Urinary bladder (tissue), 4 donors: Measurements from ENCODE around the gene MDP1. TPM values are rescaled to one million over a fixed set of nuclear protein-coding genes. Genes with fewer than 3 reads are reported as not detected.
A peak's percentile ranks its signal among the peaks of the same experiment; 100 is the strongest.

Source experiments
- DNase-seq: peaks from one replicate; pipeline ENCODE4 v3.0.0-alpha.2; 2015; ENCODE audit errors: extremely low spot score
- H3K27ac ChIP-seq: one replicate; pipeline ENCODE4 v1.5.1; 2013; ENCODE audit warnings: low read depth, mild to moderate bottlenecking, moderate library complexity
- H3K36me3 ChIP-seq: one replicate; pipeline ENCODE4 v1.6.1; 2013; ENCODE audit warnings: mild to moderate bottlenecking, moderate library complexity; ENCODE audit not compliant: insufficient read depth
- H3K4me1 ChIP-seq: one replicate; pipeline ENCODE4 v1.6.1; 2013; ENCODE audit warnings: mild to moderate bottlenecking, moderate library complexity; ENCODE audit not compliant: insufficient read depth
- H3K4me3 ChIP-seq: one replicate; pipeline ENCODE4 v1.5.1; 2013; ENCODE audit warnings: low read depth, low read length
- WGBS: extraction: QIAGEN DNeasy Blood & Tissue Kit; methylation state at CpG from one replicate; pipeline ENCODE4 v1.1.7; 2013; 5-methylcytosine and 5-hydroxymethylcytosine counted together
- polyA plus RNA-seq: library from polyadenylated mRNA; stranded (reverse); fragments of 200-250 nt; gene quantifications from one replicate; pipeline ENCODE4 v1.2.3, GENCODE V29; 2013
- total RNA-seq: library from RNA; depleted of rRNA; stranded (reverse); fragments of >200 nt; gene quantifications from one replicate; pipeline ENCODE4 v1.2.3, GENCODE V29; 2014
- donor health status: healthy with polysubstance abuse.
- donor health status: healthy.

MDP1 gene
- total and polyA plus RNA-seq, 2 donors: 15.1 to 29.1 TPM

DNA sequence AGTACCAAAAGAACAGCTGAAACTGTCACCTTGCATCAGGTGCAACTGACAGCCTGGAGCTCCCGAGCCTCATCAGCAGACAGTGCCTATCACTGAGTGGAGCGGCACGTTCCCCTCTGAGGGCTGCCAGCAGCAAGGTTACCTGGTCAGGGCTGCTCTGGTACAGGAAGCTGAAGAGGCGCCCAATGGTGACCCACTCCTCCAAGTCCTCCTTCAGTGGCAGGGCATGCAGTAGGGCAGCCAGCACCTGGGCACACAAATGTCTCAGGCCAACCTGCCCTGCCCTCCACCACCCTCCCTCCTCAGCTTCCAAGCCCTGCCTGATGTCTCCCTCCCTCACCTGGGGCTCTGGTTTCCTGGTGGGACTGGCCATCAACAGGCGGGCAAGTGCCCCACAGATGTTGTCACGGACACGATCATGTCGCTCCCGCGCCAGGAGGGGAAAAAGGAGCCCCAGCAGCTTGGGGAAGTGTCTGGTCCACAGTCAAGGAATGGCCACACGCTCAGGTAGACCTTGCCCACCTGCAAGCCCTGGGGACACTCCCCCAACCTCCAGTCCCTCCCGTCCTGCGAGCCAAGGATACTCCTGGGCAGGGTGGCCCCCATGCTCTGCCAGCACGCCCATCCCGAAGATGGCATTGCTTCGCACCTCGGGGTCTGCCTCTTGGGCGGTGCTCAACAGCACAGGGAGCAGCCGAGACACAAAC is 34.3 kb downstream of the MDP1 start:
- 85% methylated on average over 19 of the region's 19 CpGs for WGBS
- H3K36me3 ChIP-seq: peaks cover 2% of the 10 kb centered on the region
- no peaks in the 10 kb centered on the region for H3K4me1 ChIP-seq
- H3K27ac ChIP-seq: no peak overlapping the region
- no peak for DNase-seq
- H3K4me3 ChIP-seq: no peak overlapping the region

DNA sequence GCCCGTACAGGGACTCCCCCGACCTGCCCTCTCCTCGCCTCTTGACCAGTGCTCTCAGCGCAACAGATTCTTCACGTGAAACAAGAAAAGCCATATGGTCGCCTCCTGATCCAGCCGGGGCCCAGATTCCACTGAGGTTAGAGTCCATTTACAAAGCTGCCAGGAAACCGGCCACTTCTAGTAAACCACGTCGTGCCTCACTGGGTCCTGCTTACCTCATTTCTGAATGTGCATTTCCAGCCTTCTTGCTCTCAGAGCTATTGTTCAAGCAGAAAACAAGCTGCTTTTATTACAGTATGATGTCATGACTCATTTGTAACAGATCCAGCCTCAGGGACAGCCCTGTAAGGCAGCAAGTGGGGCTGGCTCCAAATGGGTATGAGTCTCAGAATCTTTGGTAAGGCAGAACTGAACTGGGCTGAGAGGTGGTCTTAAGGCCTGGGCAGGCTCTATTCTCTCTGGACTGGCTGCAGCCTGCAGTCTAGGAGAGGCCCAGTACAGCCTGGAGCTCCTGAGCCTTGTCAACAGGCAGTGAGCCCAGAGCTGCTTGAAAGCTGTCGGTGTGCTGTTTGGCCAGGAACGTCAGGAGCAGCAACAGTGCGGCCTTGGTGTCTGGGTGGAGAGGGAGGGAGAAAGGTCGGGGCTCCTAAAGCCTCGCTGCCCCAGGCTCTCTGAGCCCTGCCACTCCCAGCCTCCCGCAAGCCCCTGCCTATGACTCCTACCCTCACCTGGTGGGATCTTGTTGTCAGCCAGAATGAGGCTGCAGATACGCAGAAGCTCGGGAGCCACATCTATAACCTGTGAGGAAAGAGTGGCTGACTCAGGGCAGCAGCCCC is 35.7 kb downstream of the MDP1 start:
- H3K36me3 ChIP-seq: peaks cover 2% of the 10 kb centered on the region

DNA sequence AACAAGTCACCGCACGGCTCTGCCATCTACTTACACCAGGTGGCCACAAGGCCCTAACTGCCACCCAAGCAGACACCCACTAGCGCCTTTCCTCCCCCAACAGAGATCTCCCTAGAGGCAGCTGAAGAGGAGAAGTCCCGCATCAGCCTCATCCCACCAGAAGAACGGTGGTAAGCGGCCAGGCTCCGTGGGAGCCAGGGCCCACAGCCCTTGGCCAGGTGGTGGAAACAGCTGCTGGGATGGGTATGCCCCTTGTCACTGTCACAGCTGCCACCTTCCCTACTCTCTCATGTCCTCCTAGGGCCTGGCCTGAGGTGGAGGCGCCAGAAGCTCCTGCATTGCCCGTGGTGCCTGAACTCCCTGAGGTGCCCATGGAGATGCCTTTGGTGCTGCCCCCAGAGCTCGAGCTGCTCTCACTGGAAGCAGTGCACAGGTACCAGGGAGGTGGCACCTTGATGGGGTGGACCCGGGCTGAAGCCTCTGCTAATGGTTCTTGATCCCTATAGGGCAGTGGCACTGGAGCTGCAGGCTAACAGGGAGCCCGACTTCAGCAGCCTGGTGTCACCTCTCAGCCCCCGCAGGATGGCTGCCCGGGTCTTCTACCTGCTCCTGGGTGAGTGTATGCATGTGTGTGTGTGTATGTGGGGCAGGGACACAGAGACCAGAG is 36.4 kb downstream of the MDP1 start:
- peaks cover 2% of the 10 kb centered on the region for H3K36me3 ChIP-seq
- 90% methylated on average over 14 of the region's 14 CpGs for WGBS
- H3K4me1 ChIP-seq: no peaks in the 10 kb centered on the region
- H3K4me3 ChIP-seq: no peak overlapping the region
- H3K27ac ChIP-seq: peak overlapping the region; percentile 41
- DNase-seq: no peak

More for the DNA sequence above, 35.7 kb downstream of the MDP1 start:
- no peaks in the 10 kb centered on the region for H3K4me1 ChIP-seq
- no peak for DNase-seq
- no peak overlapping the region for H3K4me3 ChIP-seq
- peak overlapping the region; percentile 43 for H3K27ac ChIP-seq
- 67% methylated on average over 18 of the region's 18 CpGs for WGBS

DNA sequence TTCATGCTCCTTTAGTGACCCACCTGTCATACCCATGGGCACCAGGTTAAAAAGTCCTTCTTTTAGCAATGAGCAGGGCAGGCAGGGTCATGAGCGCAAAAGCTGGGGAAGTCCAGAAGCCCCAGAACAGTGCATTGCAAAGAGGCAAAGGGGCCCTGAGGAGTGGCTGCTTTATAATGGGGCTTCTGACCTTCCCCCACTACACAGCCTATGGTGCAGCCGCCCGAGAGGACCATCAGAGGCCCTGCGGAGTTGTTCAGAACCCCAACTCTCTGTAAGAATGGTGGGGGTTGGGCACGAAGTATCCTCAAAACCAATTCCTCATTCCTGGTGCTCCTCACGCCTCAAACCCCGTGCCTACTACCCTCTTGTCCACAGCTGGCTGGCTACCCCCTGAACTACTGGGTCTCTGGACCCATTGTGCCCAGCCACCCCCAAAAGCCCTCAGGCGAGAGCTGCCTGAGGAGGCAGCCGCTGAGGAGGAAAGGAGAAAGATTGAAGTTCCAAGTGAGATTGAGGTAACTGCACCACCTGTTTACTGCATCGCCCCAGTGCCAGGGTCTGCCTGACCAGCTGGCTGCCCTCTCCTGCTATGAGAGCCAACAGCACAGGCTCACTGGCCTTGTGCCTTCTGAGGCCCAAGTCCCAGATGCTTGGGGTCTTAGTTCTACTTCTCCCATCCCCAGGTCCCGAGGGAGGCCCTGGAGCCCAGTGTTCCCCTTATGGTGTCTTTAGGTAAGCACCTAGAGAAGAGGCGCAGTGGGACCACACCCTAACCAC is 37.3 kb downstream of the MDP1 start:
- H3K36me3 ChIP-seq: peaks cover 2% of the 10 kb centered on the region
- DNase-seq: no peak
- 93% methylated on average over 12 of the region's 12 CpGs for WGBS
- H3K4me3 ChIP-seq: no peak overlapping the region
- H3K4me1 ChIP-seq: no peaks in the 10 kb centered on the region
- H3K27ac ChIP-seq: no peak overlapping the region

DNA sequence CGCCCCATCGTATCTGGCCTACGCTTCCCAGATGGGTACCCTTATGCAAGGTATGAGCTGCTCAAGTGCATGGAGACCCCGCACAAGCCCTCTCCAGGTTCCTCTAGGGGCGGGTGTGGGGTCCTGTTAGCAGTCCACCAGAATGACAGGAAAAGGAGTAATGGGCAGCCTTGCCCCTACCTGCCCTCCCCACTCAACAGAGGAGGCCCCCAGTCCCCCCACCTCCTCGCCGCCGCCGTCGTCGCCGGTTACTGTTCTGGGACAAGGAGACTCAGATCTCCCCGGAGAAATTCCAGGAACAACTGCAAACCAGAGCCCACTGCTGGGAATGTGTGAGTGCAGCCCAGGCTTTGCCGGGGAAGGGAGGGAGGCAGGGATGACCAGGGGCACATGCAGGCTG is 38.0 kb downstream of the MDP1 start:
- 90% methylated on average over 14 of the region's 14 CpGs for WGBS
- Histone ChIP-seq H3K4me1 (no peaks in the 10 kb centered on the region), H3K27ac (no peak overlapping the region), H3K36me3 (peaks cover 2% of the 10 kb centered on the region), H3K4me3 (no peak overlapping the region)
- DNase-seq: no peak

DNA sequence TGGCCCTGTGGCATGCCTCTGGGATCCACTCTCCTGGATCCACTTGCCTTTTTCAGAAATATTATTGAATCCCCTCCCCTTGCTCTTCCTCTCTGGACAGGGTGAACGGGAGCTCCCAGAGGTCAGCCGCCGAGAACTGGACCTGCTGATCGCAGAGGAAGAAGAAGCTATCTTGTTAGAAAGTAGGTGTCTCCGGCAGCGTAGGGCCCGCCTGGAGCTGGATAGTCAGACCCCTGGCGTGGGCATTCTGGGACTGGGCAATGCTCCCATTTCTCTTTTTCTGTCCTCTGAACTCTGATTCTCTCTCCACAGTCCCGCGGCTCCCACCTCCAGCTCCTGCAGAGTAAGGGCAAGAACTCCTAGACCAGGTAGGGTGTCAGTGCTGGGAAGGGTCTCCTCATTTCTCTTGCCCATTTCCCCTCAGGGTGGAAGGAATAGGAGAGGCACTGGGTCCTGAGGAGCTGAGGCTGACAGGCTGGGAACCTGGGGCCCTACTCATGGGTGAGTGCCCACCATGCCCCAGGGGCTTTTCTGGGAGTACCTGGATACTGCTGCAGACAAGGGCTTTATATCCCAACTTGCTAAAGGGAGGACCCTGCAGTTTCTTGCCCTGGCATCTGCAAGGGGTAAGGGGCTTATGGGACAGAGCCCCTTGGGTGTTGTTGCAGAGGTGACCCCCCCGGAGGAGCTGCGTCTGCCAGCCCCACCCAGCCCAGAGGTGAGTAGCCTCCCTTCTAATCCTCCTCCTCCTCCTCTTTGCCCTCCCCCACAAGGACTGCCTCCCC is 38.6 kb downstream of the MDP1 start:
- peaks cover 2% of the 10 kb centered on the region for H3K36me3 ChIP-seq
- H3K4me1 ChIP-seq: no peaks in the 10 kb centered on the region
- WGBS: 88% methylated on average over 12 of the region's 12 CpGs
- H3K27ac ChIP-seq: no peak overlapping the region
- DNase-seq: no peak
- H3K4me3 ChIP-seq: no peak overlapping the region

DNA sequence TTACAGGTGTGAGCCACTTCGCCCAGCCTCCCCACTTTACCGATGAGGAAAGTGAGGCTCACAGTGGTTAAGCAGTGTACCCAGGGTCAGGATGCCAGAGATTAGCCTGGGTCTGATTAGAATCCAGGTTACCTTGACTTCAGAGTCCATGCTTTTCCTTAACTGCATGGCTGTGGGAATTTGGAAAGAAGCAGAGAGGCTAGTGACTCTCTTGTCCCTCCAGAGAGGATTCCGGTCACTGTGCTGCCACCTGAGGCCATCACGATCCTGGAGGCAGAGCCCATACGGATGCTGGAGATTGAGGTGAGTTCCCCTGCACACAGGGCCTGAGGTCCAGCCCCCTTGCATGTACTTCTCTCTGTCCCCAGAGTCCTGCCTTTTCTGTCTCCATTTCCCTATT is 39.3 kb downstream of the MDP1 start:
- DNase-seq: no peak
- H3K36me3 ChIP-seq: peaks cover 2% of the 10 kb centered on the region
- no peaks in the 10 kb centered on the region for H3K4me1 ChIP-seq
- no peak overlapping the region for H3K4me3 ChIP-seq
- WGBS: 96% methylated on average over 5 of the region's 5 CpGs
- H3K27ac ChIP-seq: no peak overlapping the region

DNA sequence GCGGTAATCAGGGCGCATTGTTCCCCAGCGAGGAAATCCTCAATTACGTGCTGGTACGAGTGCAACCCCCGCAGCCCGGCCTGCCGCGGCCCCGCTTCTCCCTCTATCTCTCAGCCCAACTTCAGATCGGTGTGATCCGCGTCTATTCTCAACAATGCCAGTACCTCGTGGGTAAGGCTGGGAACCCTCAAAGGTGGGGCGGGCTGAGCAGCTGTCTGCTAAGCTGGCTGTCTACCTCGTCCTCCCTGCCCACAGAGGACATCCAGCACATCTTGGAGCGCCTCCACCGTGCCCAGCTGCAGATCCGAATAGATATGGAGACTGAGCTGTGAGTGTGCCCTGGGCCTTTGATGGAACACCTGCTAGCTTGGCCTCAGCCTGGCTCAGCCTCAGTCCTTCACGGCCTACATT is 43.0 kb downstream of the MDP1 start:
- H3K27ac ChIP-seq: no peak overlapping the region
- no peaks in the 10 kb centered on the region for H3K4me1 ChIP-seq
- H3K36me3 ChIP-seq: no peaks in the 10 kb centered on the region
- no peak for DNase-seq
- H3K4me3 ChIP-seq: no peak overlapping the region
- 67% methylated on average over 20 of the region's 20 CpGs for WGBS

DNA sequence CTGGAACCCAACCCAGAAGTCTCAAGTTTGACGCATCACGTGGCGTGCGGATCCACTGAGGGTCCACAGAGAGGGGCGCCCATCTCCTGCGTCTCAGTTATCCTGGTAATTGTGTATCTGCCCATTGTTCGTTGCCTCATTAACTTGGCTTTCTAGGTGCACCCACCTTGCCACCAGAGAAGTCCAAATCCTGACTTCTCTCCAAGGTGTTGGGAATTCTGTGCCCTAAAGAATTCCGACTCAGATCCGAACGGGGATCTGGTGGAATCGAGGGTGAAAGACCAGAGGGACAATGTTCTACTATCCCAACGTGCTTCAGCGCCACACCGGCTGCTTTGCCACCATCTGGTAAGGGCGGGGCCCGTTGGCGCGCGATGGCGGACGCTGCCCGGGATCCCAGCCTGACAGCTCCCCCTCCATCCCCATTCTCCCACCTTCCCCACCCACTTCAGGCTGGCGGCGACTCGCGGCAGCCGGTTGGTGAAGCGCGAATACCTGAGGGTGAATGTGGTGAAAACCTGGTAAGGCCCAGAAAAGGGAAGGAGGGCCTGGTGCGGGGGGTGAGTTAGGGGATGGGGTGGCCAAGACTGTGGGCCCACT is 43.5 kb downstream of the MDP1 start:
- Histone ChIP-seq H3K4me1 (no peaks in the 10 kb centered on the region), H3K4me3 (peak overlapping the region; percentile 23), H3K36me3 (no peaks in the 10 kb centered on the region), H3K27ac (no peak overlapping the region)
- 26% methylated on average over 30 of the region's 30 CpGs for WGBS
- no peak for DNase-seq

DNA sequence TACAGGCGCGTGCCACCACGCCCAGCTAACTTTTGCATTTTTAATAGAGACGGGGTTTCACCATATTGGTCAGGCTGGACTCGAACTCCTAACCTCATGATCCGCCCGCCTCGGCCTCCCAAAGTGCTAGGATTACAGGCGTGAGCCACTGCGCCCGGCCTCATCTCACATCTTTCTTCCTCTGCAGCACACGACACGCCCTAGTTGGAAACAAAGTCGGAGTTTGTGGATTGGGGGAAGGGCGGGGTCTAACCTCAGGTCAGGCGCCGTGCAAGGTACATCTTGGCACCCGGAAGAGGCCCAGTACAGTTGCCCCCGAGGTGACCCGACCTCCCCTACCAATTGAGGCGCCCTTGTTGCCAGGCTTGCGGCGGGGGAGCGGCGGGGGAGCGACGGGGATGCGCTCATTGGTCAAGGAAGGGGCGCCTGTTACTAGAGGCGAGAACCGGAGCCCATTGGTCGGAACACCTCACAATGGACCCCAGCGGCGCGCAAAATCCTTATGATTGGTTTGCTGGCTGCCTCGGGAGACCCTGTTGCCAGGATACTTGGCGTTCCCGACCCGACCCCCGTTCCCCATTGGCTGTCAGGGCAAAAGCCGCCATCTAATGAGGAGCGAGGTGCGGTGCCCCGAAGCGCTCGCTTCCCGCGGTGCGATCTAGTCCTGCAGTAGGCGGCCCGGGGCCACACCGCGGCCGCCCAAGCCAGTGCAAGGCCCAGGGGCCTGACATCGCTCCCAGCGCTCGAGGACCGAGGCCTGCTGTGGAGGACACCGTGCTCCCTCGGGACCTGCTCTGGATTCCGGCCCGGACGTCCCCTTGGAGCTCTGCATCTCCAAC is 44.2 kb downstream of the MDP1 start, which contains the start of gene REC8:
Gene REC8 (plus strand): TSS at position 659 of the 839 bp plus-strand sequence. CDS start 473 bp downstream, outside the sequence.
- no peaks in the 10 kb centered on the region for H3K4me1 ChIP-seq
- no peaks in the 10 kb centered on the region for H3K36me3 ChIP-seq
- H3K4me3 ChIP-seq: peak within 1 kb of the TSS; percentile 23
- peak; percentile 88 for DNase-seq
- WGBS: 9% methylated on average over 63 of the region's 63 CpGs
- H3K27ac ChIP-seq: no peak within 1 kb of the TSS

DNA sequence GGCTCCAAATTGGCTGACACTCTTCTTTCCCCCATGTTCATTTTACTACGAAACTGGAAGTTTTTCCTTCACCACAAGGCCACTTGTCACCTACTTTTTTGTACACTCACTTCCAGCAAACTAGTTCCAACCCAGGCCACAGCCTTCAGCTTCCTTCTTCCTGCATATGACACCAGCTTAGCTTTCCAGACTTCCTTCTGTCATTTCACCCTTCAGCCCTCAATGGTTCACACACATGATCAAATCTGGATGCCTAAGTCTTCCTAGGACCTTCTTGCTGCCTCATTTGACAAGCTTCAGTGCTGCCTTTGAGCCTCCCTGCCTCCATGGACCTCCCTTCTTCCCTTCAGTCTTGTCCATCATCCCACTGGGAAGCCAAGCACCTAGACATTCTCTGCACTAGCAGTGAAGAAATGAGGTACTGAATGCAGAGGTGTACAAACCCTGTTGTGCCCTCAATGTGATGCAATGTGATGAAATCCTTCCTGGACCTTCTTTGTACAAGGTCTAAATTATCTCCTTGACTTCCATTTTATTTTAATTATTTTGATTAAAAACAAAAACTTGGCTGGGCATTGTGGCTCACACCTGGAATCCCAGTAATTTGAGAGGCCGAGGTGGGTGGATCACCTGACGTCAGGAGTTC is 48.3 kb downstream of the MDP1 start:
- DNase-seq: no peak
- Histone ChIP-seq H3K27ac (no peak overlapping the region), H3K36me3 (no peaks in the 10 kb centered on the region), H3K4me3 (no peak overlapping the region), H3K4me1 (no peaks in the 10 kb centered on the region)
- WGBS: 89% methylated on average over 3 of the region's 3 CpGs
